Endothelial cell (in vitro differentiated cells): ENCODE data around the gene CDHR2. TPM values are rescaled to one million over a fixed set of nuclear protein-coding genes. Genes with fewer than 3 reads are reported as not detected.
"Not testable (repeated sequence)": the region's sequence is repeated elsewhere in the genome, so short reads cannot be mapped to it uniquely, and the experiment has no call there.

ENCODE experiments used
- DNase-seq: peaks from one replicate; pipeline ENCODE4 v3.0.0; 2021; ENCODE audit warnings: low spot score
- H3K27ac Mint-ChIP-seq: one replicate; pipeline ENCODE4 v1.8.0; 2021; ENCODE audit warnings: mixed read lengths, inconsistent platforms; ENCODE audit not compliant: unreplicated experiment
- H3K27me3 Mint-ChIP-seq: one replicate; pipeline ENCODE4 v1.8.0; 2021; ENCODE audit warnings: mild to moderate bottlenecking, moderate library complexity, mixed read lengths, inconsistent platforms; ENCODE audit not compliant: unreplicated experiment
- H3K36me3 Mint-ChIP-seq: one replicate; pipeline ENCODE4 v1.8.0; 2021; ENCODE audit warnings: mild to moderate bottlenecking, low read depth, mixed read lengths, inconsistent platforms; ENCODE audit not compliant: unreplicated experiment
- H3K4me1 Mint-ChIP-seq: one replicate; pipeline ENCODE4 v1.8.0; 2021; ENCODE audit warnings: mild to moderate bottlenecking, mixed read lengths, inconsistent platforms; ENCODE audit not compliant: unreplicated experiment
- H3K4me3 Mint-ChIP-seq: one replicate; pipeline ENCODE4 v1.8.0; 2021; ENCODE audit warnings: mild to moderate bottlenecking, mixed read lengths, inconsistent platforms; ENCODE audit not compliant: unreplicated experiment
- H3K9me3 Mint-ChIP-seq: one replicate; pipeline ENCODE4 v1.8.0; 2021; ENCODE audit warnings: mixed read lengths, inconsistent platforms; ENCODE audit not compliant: unreplicated experiment
- total RNA-seq: library from RNA; stranded (reverse); fragmentation: NEBNext Ultra II Directional; extraction: Animal tissue kit (Norgen Biotek cat#: 25700); gene quantifications from one replicate; pipeline ENCODE4 v1.2.1, GENCODE V29; 2021; ENCODE audit not compliant: unreplicated experiment
- TF ChIP-seq, protein P1 (sequence below): fragments of 200-600 bp; sonication (generic); IDR thresholded peaks from one replicate; pipeline ENCODE4 v1.5.0; 2021; ENCODE audit warnings: antibody characterized with exemption; ENCODE audit not compliant: unreplicated experiment

The CDHR2 gene
- total RNA-seq, 1 donor from 2014 or later, result 0.85 TPM

DNA sequence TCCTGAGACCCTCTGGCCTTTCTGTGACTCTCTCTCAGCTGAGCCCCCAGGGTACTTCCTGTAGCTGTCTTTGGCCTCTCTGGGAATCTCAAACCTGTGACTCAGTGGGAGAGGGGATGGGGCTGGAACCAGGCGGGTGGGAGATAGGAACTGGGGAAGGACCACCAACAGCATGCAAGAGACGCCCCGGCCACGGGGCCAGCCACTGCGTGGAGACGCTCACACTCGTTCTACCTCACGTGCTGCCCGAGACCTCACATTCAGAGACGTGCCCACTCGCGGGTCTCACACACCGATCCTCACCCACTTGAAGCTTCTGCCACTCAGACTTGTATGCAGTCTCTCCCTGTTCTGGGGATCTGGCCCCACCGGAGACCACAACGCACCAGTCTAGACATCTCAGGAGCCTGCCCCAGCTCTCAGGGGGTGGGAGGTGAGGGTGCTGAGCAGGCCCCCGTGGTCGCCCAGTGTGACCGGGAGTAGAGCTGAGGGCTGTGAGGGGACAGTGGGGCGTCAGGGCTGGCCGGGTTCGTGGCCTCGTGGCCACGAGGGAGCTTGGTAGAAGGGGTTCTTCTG lies 47.0 kb downstream of the CDHR2 start:
- TF ChIP-seq, protein P1, sequence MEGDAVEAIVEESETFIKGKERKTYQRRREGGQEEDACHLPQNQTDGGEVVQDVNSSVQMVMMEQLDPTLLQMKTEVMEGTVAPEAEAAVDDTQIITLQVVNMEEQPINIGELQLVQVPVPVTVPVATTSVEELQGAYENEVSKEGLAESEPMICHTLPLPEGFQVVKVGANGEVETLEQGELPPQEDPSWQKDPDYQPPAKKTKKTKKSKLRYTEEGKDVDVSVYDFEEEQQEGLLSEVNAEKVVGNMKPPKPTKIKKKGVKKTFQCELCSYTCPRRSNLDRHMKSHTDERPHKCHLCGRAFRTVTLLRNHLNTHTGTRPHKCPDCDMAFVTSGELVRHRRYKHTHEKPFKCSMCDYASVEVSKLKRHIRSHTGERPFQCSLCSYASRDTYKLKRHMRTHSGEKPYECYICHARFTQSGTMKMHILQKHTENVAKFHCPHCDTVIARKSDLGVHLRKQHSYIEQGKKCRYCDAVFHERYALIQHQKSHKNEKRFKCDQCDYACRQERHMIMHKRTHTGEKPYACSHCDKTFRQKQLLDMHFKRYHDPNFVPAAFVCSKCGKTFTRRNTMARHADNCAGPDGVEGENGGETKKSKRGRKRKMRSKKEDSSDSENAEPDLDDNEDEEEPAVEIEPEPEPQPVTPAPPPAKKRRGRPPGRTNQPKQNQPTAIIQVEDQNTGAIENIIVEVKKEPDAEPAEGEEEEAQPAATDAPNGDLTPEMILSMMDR, result no peak
- peak overlapping the region; percentile 53 for H3K4me3 Mint-ChIP-seq
- DNase-seq, result no peak
- peaks cover 6% of the 10 kb centered on the region for H3K36me3 Mint-ChIP-seq
- no peaks in the 10 kb centered on the region for H3K9me3 Mint-ChIP-seq
- no peak overlapping the region for H3K27ac Mint-ChIP-seq
- H3K4me1 Mint-ChIP-seq, result no peaks in the 10 kb centered on the region
- peaks cover 13% of the 10 kb centered on the region for H3K27me3 Mint-ChIP-seq

DNA sequence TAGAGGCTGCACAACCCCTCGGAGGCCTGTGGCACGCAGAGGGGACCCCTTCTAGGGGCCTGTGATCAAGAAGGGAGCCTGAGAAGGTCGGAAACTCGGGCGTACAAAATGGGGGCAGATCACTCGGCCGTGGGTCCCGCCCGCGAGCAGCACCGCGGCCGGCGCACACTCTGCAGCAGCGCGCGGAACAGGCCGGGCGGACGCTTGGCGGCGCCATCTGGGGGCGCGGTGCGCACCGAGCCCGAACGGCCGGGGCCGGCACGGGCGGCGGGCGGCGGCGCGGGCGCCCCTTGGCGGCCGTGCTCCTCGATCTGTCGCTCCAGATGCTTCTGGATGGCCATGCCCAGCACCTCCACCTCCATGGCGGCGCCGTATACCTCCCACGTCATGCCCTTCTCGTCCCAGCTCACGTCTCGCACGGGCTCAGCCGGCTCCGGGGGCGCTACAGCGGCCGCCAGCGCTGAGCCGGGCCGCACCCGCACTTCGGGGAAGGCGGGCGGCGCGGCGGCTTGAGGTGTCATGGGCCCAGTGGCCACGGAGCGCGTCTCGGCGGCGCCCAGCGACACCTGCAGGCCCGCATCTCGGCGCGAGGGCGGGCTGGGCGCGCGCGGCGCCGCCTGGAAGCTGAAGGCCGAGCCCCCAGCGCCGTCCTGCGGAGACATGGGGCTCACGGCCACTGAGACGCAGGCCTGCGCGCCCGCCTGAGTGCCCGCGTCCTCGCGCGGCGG lies 47.7 kb downstream of the CDHR2 start:
- peaks cover 6% of the 10 kb centered on the region for H3K36me3 Mint-ChIP-seq
- H3K9me3 Mint-ChIP-seq, result no peaks in the 10 kb centered on the region
- TF ChIP-seq, protein P1, result no peak
- H3K27ac Mint-ChIP-seq, result no peak overlapping the region
- DNase-seq, result peak; percentile 61
- no peak overlapping the region for H3K4me3 Mint-ChIP-seq
- peaks cover 15% of the 10 kb centered on the region for H3K27me3 Mint-ChIP-seq
- H3K4me1 Mint-ChIP-seq, result no peaks in the 10 kb centered on the region

DNA sequence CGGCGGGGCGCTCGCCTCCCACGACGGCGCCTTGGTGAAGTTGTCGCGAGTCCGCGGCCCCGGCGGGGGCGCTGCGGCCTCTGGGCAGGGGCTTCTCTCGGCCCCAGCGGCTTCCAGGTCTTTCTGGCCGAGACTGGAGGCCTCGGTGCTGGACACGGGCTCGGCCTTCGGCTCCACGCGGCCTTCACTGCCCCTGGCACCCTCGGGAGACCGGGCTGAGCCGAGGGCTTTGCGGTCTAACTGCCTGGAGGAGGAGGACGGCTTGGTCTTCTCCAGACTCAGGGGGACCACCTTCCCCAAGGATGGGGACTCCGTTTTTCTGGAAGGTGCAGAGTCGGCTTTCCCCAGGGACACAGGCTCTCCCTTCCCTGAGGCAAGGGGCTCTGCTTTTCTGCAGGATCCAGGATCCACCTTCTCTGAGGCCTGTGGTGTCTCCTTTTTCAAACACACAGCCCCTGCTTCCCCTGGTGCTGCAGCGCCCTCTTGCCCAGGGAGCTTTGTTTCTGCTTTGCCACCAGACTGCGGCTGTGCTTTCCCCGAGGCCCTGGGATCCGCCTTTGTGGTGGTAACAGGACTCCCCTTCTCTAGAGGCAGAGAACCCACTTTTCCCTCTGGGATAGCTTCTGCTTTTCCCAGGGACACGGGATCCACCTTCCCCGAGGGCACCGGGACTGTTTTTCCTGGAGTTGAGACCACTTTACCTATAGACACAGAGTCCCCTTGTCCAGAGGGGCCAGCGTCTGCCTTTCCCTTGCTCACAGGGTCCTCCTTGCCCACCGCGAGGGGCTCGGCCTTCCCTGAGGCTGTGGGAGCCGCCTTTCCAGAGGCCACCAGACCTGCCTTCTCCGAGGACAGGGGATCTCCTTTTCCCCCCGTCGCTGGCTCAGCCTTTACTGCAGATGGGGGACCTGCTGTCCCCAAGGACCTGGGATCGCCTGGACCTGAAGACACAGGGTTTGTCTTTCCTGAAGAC lies 48.6 kb downstream of the CDHR2 start:
- Mint-ChIP-seq H3K4me3 (no peak overlapping the region), H3K27ac (no peak overlapping the region), H3K9me3 (no peaks in the 10 kb centered on the region), H3K36me3 (peaks cover 6% of the 10 kb centered on the region), H3K27me3 (peaks cover 15% of the 10 kb centered on the region), H3K4me1 (no peaks in the 10 kb centered on the region)
- TF ChIP-seq, protein P1, result no peak
- no peak for DNase-seq

DNA sequence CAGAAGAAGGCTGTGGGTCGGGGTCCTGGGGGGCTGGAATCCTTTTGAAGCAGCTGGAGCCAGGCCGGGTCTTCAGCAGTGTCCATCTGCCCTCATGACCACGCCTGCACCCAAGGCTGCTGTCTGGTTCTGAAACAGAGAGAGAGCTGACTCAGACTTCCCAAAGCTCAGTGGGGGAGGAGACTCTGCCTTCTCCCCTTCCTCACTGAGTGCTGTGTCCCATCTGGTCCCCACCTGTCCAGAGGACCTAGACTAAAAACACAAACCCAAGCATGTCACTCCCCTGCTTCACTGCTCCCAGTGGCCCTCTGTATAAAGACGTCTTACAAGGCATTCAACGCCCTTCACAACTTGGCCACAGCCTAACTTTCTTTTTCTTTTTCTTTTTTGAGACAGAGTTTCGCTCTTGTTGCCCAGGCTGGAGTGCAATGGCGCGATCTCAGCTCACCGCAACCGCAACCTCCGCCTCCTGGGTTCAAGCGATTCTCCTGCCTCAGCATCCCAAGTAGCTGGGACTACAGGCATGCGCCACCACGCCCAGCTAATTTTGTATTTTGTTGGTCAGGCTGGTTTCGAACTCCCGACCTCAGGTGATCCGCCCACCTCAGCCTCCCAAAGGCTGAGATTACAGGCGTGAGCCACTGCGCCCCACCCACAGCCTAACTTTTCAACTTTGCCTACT lies 50.7 kb downstream of the CDHR2 start:
- H3K27me3 Mint-ChIP-seq, result peaks cover 12% of the 10 kb centered on the region
- not testable (repeated sequence) for H3K4me1 Mint-ChIP-seq, H3K4me3 Mint-ChIP-seq, H3K27ac Mint-ChIP-seq, H3K36me3 Mint-ChIP-seq, H3K9me3 Mint-ChIP-seq, DNase-seq

DNA sequence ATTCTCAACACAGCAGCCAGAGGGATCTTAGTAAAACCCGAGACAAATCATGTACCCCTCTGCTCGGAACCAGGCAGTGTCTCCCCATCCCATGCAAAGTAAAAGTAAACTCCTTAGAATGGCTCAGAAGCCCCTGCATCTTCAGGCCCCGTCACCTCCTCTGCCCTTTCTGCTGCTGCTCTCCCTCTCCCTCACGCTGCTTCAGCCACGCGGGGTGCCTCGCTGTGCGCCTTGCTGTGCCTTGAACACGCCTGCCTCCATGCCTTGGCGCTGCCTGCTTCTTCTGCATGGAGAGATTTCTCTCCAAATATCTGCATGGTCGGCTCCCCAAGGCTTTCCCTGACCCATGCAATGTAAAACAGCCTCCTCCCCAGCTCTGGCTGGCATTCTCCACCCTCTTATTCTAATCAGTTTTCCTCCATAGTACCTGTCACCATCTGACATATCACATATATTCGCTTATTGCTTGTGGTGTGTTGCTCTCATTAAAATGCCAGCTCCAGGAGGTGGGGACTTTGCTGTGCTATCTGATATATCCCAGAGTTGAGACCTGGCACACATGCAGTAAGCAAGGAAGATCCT lies 52.9 kb downstream of the CDHR2 start:
- TF ChIP-seq, protein P1, result no peak
- peaks cover 6% of the 10 kb centered on the region for H3K36me3 Mint-ChIP-seq
- no peak overlapping the region for H3K27ac Mint-ChIP-seq

More for the DNA sequence above, 52.9 kb downstream of the CDHR2 start:
- DNase-seq, result no peak
- no peaks in the 10 kb centered on the region for H3K9me3 Mint-ChIP-seq
- H3K27me3 Mint-ChIP-seq, result peaks cover 9% of the 10 kb centered on the region
- H3K4me3 Mint-ChIP-seq, result no peak overlapping the region
- H3K4me1 Mint-ChIP-seq, result peaks cover 3% of the 10 kb centered on the region
